GM12874 (cell line): ENCODE results near the gene MMAB.

ENCODE experiments used
- CTCF ChIP-seq: IDR thresholded peaks from 2 replicates; pipeline ENCODE4 v1.5.1; 2011; ENCODE audit warnings: low read depth, mild to moderate bottlenecking, control low read depth, low read length, moderate library complexity; ENCODE audit not compliant: insufficient read depth

Gene MMAB

GRCh38 chr12:109600995-109601394 is 27.7 kb upstream of the MMAB start:
- TF ChIP-seq CTCF = no peak

- no peak for TF ChIP-seq CTCF
Observed at GRCh38 chr12:109600481-109600880, 27.2 kb upstream of the MMAB start.

GRCh38 chr12:109599087-109599486 is 25.8 kb upstream of the MMAB start:
- TF ChIP-seq CTCF = no peak

GRCh38 chr12:109598428-109598854 is 25.1 kb upstream of the MMAB start:
- no peak for TF ChIP-seq CTCF

- TF ChIP-seq CTCF = peak; percentile 98
Observed at GRCh38 chr12:109597795-109598427, 24.6 kb upstream of the MMAB start.

GRCh38 chr12:109597414-109597794 is 24.1 kb upstream of the MMAB start:
- no peak for TF ChIP-seq CTCF

GRCh38 chr12:109596418-109597244 is 23.3 kb upstream of the MMAB start:
- TF ChIP-seq CTCF = no peak
